NOMO-1 (cell line): ENCODE measurements around the gene TMEM151B.

Source experiments
- DNase-seq, 2 experiments: peaks; one replicate each; lab custom pipeline; 2025; ENCODE audit not compliant: unreplicated experiment in 2 of 2; lab: John Stamatoyannopoulos, UW

The TMEM151B gene

GRCh38 chr6:44232676-44233566 is 37.3 kb upstream of the TMEM151B start:
- DNase-seq = no peak

- DNase-seq = no peak
These were observed 36.6 kb upstream of the TMEM151B start for GRCh38 chr6:44233567-44234100.

GRCh38 chr6:44234101-44235025 is 35.9 kb upstream of the TMEM151B start:
- no peak for DNase-seq

GRCh38 chr6:44235269-44235668 is 35.0 kb upstream of the TMEM151B start:
- DNase-seq = no peak

GRCh38 chr6:44235891-44236516 is 34.2 kb upstream of the TMEM151B start:
- DNase-seq = no peak

- peak; percentile 82 to 85 for DNase-seq
These were observed 33.0 kb upstream of the TMEM151B start for GRCh38 chr6:44237021-44237812.

- DNase-seq = peak; percentile 33 to 71
These were observed 32.3 kb upstream of the TMEM151B start for GRCh38 chr6:44237813-44238433.

- no peak for DNase-seq
These were observed 31.4 kb upstream of the TMEM151B start for GRCh38 chr6:44238687-44239350.

- no peak for DNase-seq
These were observed 26.9 kb upstream of the TMEM151B start for GRCh38 chr6:44243345-44243744.

- DNase-seq = no peak
These were observed 24.8 kb upstream of the TMEM151B start for GRCh38 chr6:44245391-44245911.

- peak; percentile 49 to 73 for DNase-seq
These were observed 24.2 kb upstream of the TMEM151B start for GRCh38 chr6:44245912-44246662.

- peak; percentile 95 for DNase-seq
These were observed 23.4 kb upstream of the TMEM151B start, which contains the start of gene HSP90AB1 for GRCh38 chr6:44246663-44247337. HSP90AB1 (plus strand) TSS chr6:44247101; CDS start chr6:44248630, 1,529 bp downstream.

- peak; percentile 45 to 51 for DNase-seq
These were observed 22.6 kb upstream of the TMEM151B start for GRCh38 chr6:44247338-44248302.

- no peak for DNase-seq
These were observed 21.7 kb upstream of the TMEM151B start for GRCh38 chr6:44248579-44248978.

GRCh38 chr6:44249082-44249748 is 21.0 kb upstream of the TMEM151B start:
- no peak for DNase-seq
